GM12865 (cell line): ENCODE measurements around the gene CSF3R.

Source experiments
- DNase-seq: peaks from one replicate; pipeline ENCODE4 v3.0.0; 2010; ENCODE audit warnings: low read depth
- H3K4me3 ChIP-seq: 2 replicates; pipeline ENCODE4 v1.5.1; 2011; ENCODE audit warnings: mild to moderate bottlenecking, low read depth, low read length, control low read depth
- CTCF ChIP-seq: IDR thresholded peaks from 2 replicates; pipeline ENCODE4 v1.5.1; 2011; ENCODE audit warnings: low read length, control low read depth, low read depth, inconsistent platforms; ENCODE audit not compliant: insufficient read depth; ENCODE audit errors: missing control alignments

Gene CSF3R

GRCh38 chr1:36447450-36447849 is 35.3 kb downstream of the CSF3R start:
- H3K4me3 ChIP-seq: no peak overlapping the region
- no peak for DNase-seq
- TF ChIP-seq CTCF: no peak

GRCh38 chr1:36446746-36447145 is 36.0 kb downstream of the CSF3R start:
- H3K4me3 ChIP-seq: no peak overlapping the region
- no peak for DNase-seq
- TF ChIP-seq CTCF: no peak

GRCh38 chr1:36446271-36446670 is 36.4 kb downstream of the CSF3R start:
- H3K4me3 ChIP-seq: no peak overlapping the region
- peak; percentile 26 for DNase-seq
- TF ChIP-seq CTCF: peak; percentile 32

GRCh38 chr1:36443297-36443696 is 39.4 kb downstream of the CSF3R start:
- no peak for TF ChIP-seq CTCF
- no peak for DNase-seq

GRCh38 chr1:36442337-36442736 is 40.4 kb downstream of the CSF3R start:
- DNase-seq: no peak
- H3K4me3 ChIP-seq: no peak overlapping the region
- TF ChIP-seq CTCF: no peak

More at GRCh38 chr1:36443297-36443696, 39.4 kb downstream of the CSF3R start:
- no peak overlapping the region for H3K4me3 ChIP-seq

GRCh38 chr1:36440646-36441045 is 42.1 kb downstream of the CSF3R start:
- no peak for TF ChIP-seq CTCF
- no peak for DNase-seq
- no peak overlapping the region for H3K4me3 ChIP-seq

- DNase-seq: no peak
- no peak for TF ChIP-seq CTCF
- H3K4me3 ChIP-seq: no peak overlapping the region
Observed at GRCh38 chr1:36440044-36440443, 42.7 kb downstream of the CSF3R start.
